Small intestine (tissue), 7 donors: ENCODE results near the gene ASPG. TPM values are rescaled to one million over a fixed set of nuclear protein-coding genes. Genes with fewer than 3 reads are reported as not detected.

Source experiments
- DNase-seq, 2 donors: peaks; one replicate each; pipeline versions ENCODE4 v3.0.0 to v3.0.0-alpha.2; 2013
- FAIRE-seq: peaks from 2 replicates; lab custom pipeline; 2012; peaks lifted over from hg19 to GRCh38; lab: Jason Lieb, UNC
- H3K27ac ChIP-seq, 3 donors: one replicate each; pipeline ENCODE4 v1.5.1; 2013; ENCODE audit warnings: low read length in 2 of 3, mild to moderate bottlenecking in 2 of 3, control low read depth in 1 of 3, inconsistent platforms in 1 of 3, low read depth in 1 of 3, moderate library complexity in 1 of 3
- H3K27me3 ChIP-seq, 3 donors: one replicate each; pipeline ENCODE4 v1.6.1; 2013; ENCODE audit warnings: low read length in 3 of 3, inconsistent platforms in 1 of 3; ENCODE audit not compliant: control insufficient read depth in 3 of 3, insufficient read depth in 3 of 3
- H3K36me3 ChIP-seq, 3 donors: one replicate each; pipeline ENCODE4 v1.6.1; 2013; ENCODE audit warnings: low read length in 3 of 3, inconsistent platforms in 1 of 3, low read depth in 1 of 3, mild to moderate bottlenecking in 1 of 3, moderate library complexity in 1 of 3; ENCODE audit not compliant: control insufficient read depth in 3 of 3, insufficient read depth in 2 of 3
- H3K4me1 ChIP-seq, 3 donors: one replicate each; pipeline ENCODE4 v1.6.1; 2013; ENCODE audit warnings: low read length in 2 of 3, inconsistent platforms in 1 of 3, low read depth in 1 of 3, mild to moderate bottlenecking in 1 of 3, moderate library complexity in 1 of 3; ENCODE audit not compliant: control insufficient read depth in 3 of 3, insufficient read depth in 2 of 3
- H3K4me3 ChIP-seq, 3 donors: one replicate each; pipeline ENCODE4 v1.5.1; 2013; ENCODE audit warnings: low read length in 3 of 3, control low read depth in 1 of 3, inconsistent platforms in 1 of 3, low read depth in 1 of 3, mild to moderate bottlenecking in 1 of 3, moderate library complexity in 1 of 3
- H3K9me3 ChIP-seq, 2 donors: one replicate each; pipeline ENCODE4 v1.6.1; 2013; ENCODE audit warnings: low read depth in 1 of 2, low read length in 1 of 2; ENCODE audit not compliant: control insufficient read depth in 2 of 2, insufficient read depth in 1 of 2
- WGBS, 3 donors: extraction: QIAGEN DNeasy Blood & Tissue Kit; methylation state at CpG; one replicate each; pipeline ENCODE4 v1.1.7; 2013; 5-methylcytosine and 5-hydroxymethylcytosine counted together
- polyA plus RNA-seq, 4 donors: library from polyadenylated mRNA; stranded (reverse) in 3 of 4; unstranded in 1 of 4; fragments of 200-250 nt in 3 of 4; fragments of 120-200 nt in 1 of 4; gene quantifications; one replicate each; pipeline versions ENCODE4 v1.2.1 to v1.2.3, GENCODE V29; 2013
- donor health status: healthy with polysubstance abuse.
- donor health status: control.
- donor health status: control.
- donor health status: Bipolar disorder and iron deficiency.
- donor health status: healthy.

Gene ASPG
- polyA plus RNA-seq, 4 donors = 0.43 to 16.7 (median 2.3) TPM

- Histone ChIP-seq H3K9me3 (no peaks in the 10 kb centered on the region), H3K27me3 (peaks cover 6 to 18% (median 11%) of the 10 kb centered on the region in 3 donors), H3K27ac (no peak overlapping the region), H3K36me3 (peaks cover 0 to 4% (median 0%) of the 10 kb centered on the region in 3 donors), H3K4me3 (no peak overlapping the region), H3K4me1 (peaks cover 0 to 8% (median 0%) of the 10 kb centered on the region in 3 donors)
- FAIRE-seq (no peak), DNase-seq (no peak)
- WGBS, 3 donors = 63 to 80% (median 65%) methylated on average over 11 of the region's 11 CpGs
Observed at GRCh38 chr14:104142136-104142945, 56.8 kb downstream of the ASPG start.

- FAIRE-seq (no peak), DNase-seq (no peak)
- no peaks in the 10 kb centered on the region for H3K9me3 ChIP-seq
- peaks cover 0 to 4% (median 0%) of the 10 kb centered on the region in 3 donors for H3K4me1 ChIP-seq
- H3K4me3 ChIP-seq = no peak overlapping the region
- WGBS, 3 donors = 76 to 85% (median 79%) methylated on average over 16 of the region's 16 CpGs
- H3K27ac ChIP-seq = no peak overlapping the region
- peaks cover 6 to 11% (median 8%) of the 10 kb centered on the region in 3 donors for H3K27me3 ChIP-seq
- peaks cover 0 to 4% (median 0%) of the 10 kb centered on the region in 3 donors for H3K36me3 ChIP-seq
Observed at GRCh38 chr14:104142946-104143470, 57.5 kb downstream of the ASPG start.

GRCh38 chr14:104143521-104144452 lies 58.3 kb downstream of the ASPG start:
- Histone ChIP-seq H3K4me3 (no peak overlapping the region), H3K27ac (no peak overlapping the region), H3K4me1 (peaks cover 0 to 2% (median 0%) of the 10 kb centered on the region in 3 donors), H3K36me3 (peaks cover 0 to 4% (median 0%) of the 10 kb centered on the region in 3 donors), H3K27me3 (peaks cover 3 to 7% (median 6%) of the 10 kb centered on the region in 3 donors), H3K9me3 (no peaks in the 10 kb centered on the region)
- 56 to 77% (median 58%) methylated on average over 24 to 26 of the region's 26 CpGs for WGBS, 3 donors
- no peak for DNase-seq
- FAIRE-seq = no peak

GRCh38 chr14:104144453-104144790 lies 58.9 kb downstream of the ASPG start:
- DNase-seq (no peak), FAIRE-seq (no peak)
- no peak overlapping the region for H3K4me3 ChIP-seq
- no peaks in the 10 kb centered on the region for H3K9me3 ChIP-seq
- H3K27ac ChIP-seq = no peak overlapping the region
- peaks cover 0 to 4% (median 0%) of the 10 kb centered on the region in 3 donors for H3K36me3 ChIP-seq
- no peaks in the 10 kb centered on the region for H3K4me1 ChIP-seq
- H3K27me3 ChIP-seq = peaks cover 2 to 4% (median 3%) of the 10 kb centered on the region in 3 donors
- 78 to 80% (median 79%) methylated on average over 4 of the region's 4 CpGs for WGBS, 3 donors

- no peaks in the 10 kb centered on the region for H3K9me3 ChIP-seq
- H3K36me3 ChIP-seq = peaks cover 0 to 4% (median 0%) of the 10 kb centered on the region in 3 donors
- no peak overlapping the region for H3K27ac ChIP-seq
- DNase-seq (no peak), FAIRE-seq (no peak)
- WGBS, 3 donors = 69 to 81% (median 73%) methylated on average over 36 to 37 of the region's 37 CpGs
- no peak overlapping the region for H3K4me3 ChIP-seq
- peaks cover 0 to under 1% (median 0%) of the 10 kb centered on the region in 3 donors for H3K4me1 ChIP-seq
- H3K27me3 ChIP-seq = peaks cover 0 to 2% (median 0%) of the 10 kb centered on the region in 3 donors
Observed at GRCh38 chr14:104144911-104145825, 59.7 kb downstream of the ASPG start.

GRCh38 chr14:104145826-104146601 lies 60.5 kb downstream of the ASPG start:
- Histone ChIP-seq H3K9me3 (no peaks in the 10 kb centered on the region), H3K4me1 (peaks cover 0 to 6% (median 0%) of the 10 kb centered on the region in 3 donors), H3K27me3 (peaks cover 0 to 2% (median 0%) of the 10 kb centered on the region in 3 donors), H3K4me3 (no peak overlapping the region), H3K36me3 (peaks cover 0 to 4% (median 0%) of the 10 kb centered on the region in 3 donors), H3K27ac (no peak overlapping the region)
- DNase-seq (no peak), FAIRE-seq (no peak)
- 68 to 81% (median 76%) methylated on average over 14 to 15 of the region's 15 CpGs for WGBS, 3 donors

- WGBS, 3 donors = 72 to 86% (median 84%) methylated on average over 19 to 22 of the region's 22 CpGs
- DNase-seq = no peak
- Histone ChIP-seq H3K4me1 (peaks cover 0 to 6% (median 0%) of the 10 kb centered on the region in 3 donors), H3K27ac (no peak overlapping the region), H3K9me3 (no peaks in the 10 kb centered on the region), H3K36me3 (peaks cover 0 to 4% (median 0%) of the 10 kb centered on the region in 3 donors), H3K27me3 (peaks cover 0 to 2% (median 0%) of the 10 kb centered on the region in 3 donors), H3K4me3 (no peak overlapping the region)
- FAIRE-seq = no peak
Observed at GRCh38 chr14:104146651-104147345, 61.3 kb downstream of the ASPG start.
